Ascending aorta (tissue), 2 donors: ENCODE results near the gene SCN2B. TPM values are rescaled to one million over a fixed set of nuclear protein-coding genes. Genes with fewer than 3 reads are reported as not detected.

Experiments
- DNase-seq, 2 donors: peaks; one replicate each; pipeline ENCODE4 v3.0.0-alpha.2; 2019; ENCODE audit warnings: low spot score in 2 of 2
- H3K27ac ChIP-seq, 2 donors: fragments of 200-600 bp; sonication (generic); one replicate each; pipeline ENCODE4 v1.5.1; 2016 to 2017; ENCODE audit warnings: mild to moderate bottlenecking in 1 of 2
- H3K27me3 ChIP-seq: fragments of 200-600 bp; sonication (generic); one replicate; pipeline ENCODE4 v1.5.1; 2017
- H3K36me3 ChIP-seq, 2 donors: fragments of 200-600 bp; sonication (generic); one replicate each; pipeline ENCODE4 v1.5.1; 2016
- H3K4me1 ChIP-seq, 2 donors: fragments of 200-600 bp; sonication (generic); one replicate each; pipeline ENCODE4 v1.5.1; 2016 to 2017; ENCODE audit warnings: mild to moderate bottlenecking in 1 of 2
- H3K4me3 ChIP-seq, 2 donors: fragments of 200-600 bp; sonication (generic); one replicate each; pipeline ENCODE4 v1.5.1; 2016 to 2017; ENCODE audit warnings: mild to moderate bottlenecking in 1 of 2
- H3K9me3 ChIP-seq, 2 donors: fragments of 200-600 bp; sonication (generic); one replicate each; pipeline ENCODE4 v1.5.1; 2016
- CTCF ChIP-seq, 3 experiments: fragments of 200-600 bp in 2 of 3; fragments of 450-650 bp in 1 of 3; sonication (generic) in 2 of 3; IDR thresholded peaks; one replicate each; pipeline ENCODE4 v1.5.1; 2016 to 2019; ENCODE audit warnings: antibody characterized with exemption in 3 of 3, mild to moderate bottlenecking in 1 of 3, moderate library complexity in 1 of 3
- intact Hi-C: fragments of 100-400 bp; cut with DNase I; formaldehyde crosslinking; loops from one replicate; pipeline ENCODE4 v1.15.1; 2023
- total RNA-seq: library from RNA; depleted of rRNA; stranded (reverse); fragments of >200 nt; gene quantifications from one replicate; pipeline ENCODE4 v1.1.0, GENCODE V29; 2016

The SCN2B gene
- total RNA-seq, 1 donor from 2014 or later = 0.11 TPM

DNA sequence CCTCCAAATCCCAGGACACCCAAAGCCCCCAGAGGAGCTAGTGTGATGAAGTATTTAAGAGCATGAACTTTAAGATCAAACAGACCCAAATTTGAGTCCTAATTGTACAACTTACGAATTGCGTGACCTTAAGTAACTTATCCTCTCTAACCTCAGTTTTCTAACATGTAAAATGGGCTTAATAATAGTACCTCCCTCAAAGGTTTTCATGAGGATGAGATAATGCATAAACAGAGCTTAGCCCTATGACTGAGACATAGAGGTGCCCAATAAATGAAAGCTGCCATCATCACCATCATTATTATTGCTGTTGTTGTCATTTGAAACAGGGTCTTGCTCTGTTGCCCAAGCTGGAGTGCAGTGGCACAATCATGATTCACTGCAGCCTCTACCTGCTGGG is 9.2 kb downstream of the SCN2B start:
- Histone ChIP-seq H3K4me3 (no peak overlapping the region), H3K36me3 (no peaks in the 10 kb centered on the region), H3K9me3 (no peaks in the 10 kb centered on the region), H3K4me1 (no peaks in the 10 kb centered on the region), H3K27ac (no peak overlapping the region), H3K27me3 (no peaks in the 10 kb centered on the region)
- DNase-seq = no peak
- intact Hi-C loops = no loop called here
- TF ChIP-seq CTCF (IDR thresholded peaks at IDR 0.05) = no peak

GRCh38 chr11:118166641-118167040 is 9.8 kb downstream of the SCN2B start:
- Histone ChIP-seq H3K4me1 (no peaks in the 10 kb centered on the region), H3K27me3 (no peaks in the 10 kb centered on the region), H3K9me3 (no peaks in the 10 kb centered on the region), H3K36me3 (no peaks in the 10 kb centered on the region), H3K27ac (no peak overlapping the region), H3K4me3 (no peak overlapping the region)
- no peak for DNase-seq
- intact Hi-C loops = no loop called here
- TF ChIP-seq CTCF (IDR thresholded peaks at IDR 0.05) = no peak

DNA sequence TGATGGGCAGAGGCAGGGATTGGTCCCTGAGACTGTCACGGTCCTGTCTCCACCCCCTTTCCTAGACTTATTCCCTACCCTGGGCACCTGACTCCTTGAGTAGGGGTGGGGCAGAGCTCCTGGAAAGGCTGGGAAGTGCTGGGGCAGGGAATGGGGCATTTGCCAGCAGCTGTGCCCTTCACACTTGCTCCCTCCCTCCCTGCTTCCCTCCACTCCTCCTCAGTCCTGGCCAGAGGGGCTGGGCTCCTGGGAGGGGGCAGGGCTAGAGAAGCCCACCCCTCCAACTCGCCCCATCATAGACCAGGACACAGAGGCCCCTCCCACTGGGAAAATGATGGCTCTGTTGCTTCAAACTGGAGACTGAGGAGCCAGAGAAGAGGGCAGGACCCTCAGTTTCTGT is 11.6 kb downstream of the SCN2B start:
- no peak for TF ChIP-seq CTCF (IDR thresholded peaks at IDR 0.05)
- Histone ChIP-seq H3K36me3 (no peaks in the 10 kb centered on the region), H3K4me3 (no peak overlapping the region), H3K27ac (no peak overlapping the region), H3K9me3 (no peaks in the 10 kb centered on the region), H3K4me1 (no peaks in the 10 kb centered on the region), H3K27me3 (no peaks in the 10 kb centered on the region)
- no peak for DNase-seq
- intact Hi-C loops = no loop called here

- no peaks in the 10 kb centered on the region for H3K27me3 ChIP-seq
- DNase-seq = no peak
- no peak overlapping the region for H3K27ac ChIP-seq
- H3K4me3 ChIP-seq = no peak overlapping the region
- intact Hi-C loops = no loop called here
- no peak for TF ChIP-seq CTCF (IDR thresholded peaks at IDR 0.05)
- no peaks in the 10 kb centered on the region for H3K4me1 ChIP-seq
- H3K36me3 ChIP-seq = no peaks in the 10 kb centered on the region
- H3K9me3 ChIP-seq = no peaks in the 10 kb centered on the region
Observed at GRCh38 chr11:118163494-118163893, 12.9 kb downstream of the SCN2B start.

DNA sequence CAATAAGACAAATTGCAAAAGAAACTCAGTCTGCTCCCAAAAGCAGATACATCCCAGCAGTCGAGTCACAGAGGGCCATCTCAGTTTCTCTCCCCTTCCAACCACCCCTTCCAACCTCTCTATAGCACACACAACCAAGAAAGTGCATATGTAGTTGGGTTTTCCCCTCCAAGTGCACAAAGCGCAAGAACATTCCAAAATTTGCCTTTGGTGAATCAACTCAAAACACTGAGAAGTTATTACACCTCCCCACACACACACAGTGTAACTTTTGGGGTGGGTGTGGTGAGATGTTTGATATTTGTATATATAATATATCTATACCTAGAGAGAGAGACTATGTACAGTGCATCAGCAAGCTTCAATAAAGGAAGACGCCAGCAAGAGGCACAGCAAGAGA is 13.6 kb downstream of the SCN2B start:
- no peak for DNase-seq
- Histone ChIP-seq H3K4me1 (no peaks in the 10 kb centered on the region), H3K27ac (no peak overlapping the region), H3K36me3 (no peaks in the 10 kb centered on the region), H3K4me3 (no peak overlapping the region), H3K27me3 (no peaks in the 10 kb centered on the region), H3K9me3 (no peaks in the 10 kb centered on the region)
- no peak for TF ChIP-seq CTCF (IDR thresholded peaks at IDR 0.05)
- intact Hi-C loops = no loop called here

DNA sequence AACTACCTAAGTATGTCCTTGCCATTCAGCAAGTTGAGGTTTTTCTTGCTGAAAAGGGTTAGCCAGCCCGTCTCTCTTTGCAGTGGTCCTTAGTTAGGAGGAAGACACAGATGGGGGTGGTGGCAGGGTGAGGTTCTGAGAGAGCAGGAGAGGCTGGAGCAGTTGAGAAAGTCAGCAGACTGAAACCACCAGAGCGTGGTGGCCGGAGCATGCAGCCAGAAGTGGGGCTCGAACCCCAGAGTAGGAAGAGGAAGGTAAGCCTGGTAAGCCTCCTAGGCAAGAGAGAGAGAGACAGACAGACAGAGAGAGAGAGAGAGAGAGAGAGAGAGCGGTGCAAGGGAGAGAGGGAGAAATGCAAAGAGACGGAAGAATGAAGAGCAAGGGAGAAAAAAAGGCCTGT is 14.7 kb downstream of the SCN2B start:
- H3K27me3 ChIP-seq = no peaks in the 10 kb centered on the region
- no peak for TF ChIP-seq CTCF (IDR thresholded peaks at IDR 0.05)
- no peaks in the 10 kb centered on the region for H3K4me1 ChIP-seq
- H3K27ac ChIP-seq = no peak overlapping the region
- no peaks in the 10 kb centered on the region for H3K9me3 ChIP-seq
- intact Hi-C loops = no loop called here
- H3K4me3 ChIP-seq = no peak overlapping the region
- no peak for DNase-seq
- H3K36me3 ChIP-seq = no peaks in the 10 kb centered on the region
